HCT116 (cell line): ENCODE measurements around the gene SH3GL2. TPM values are rescaled to one million over a fixed set of nuclear protein-coding genes. Genes with fewer than 3 reads are reported as not detected.

Experiments used
- ATAC-seq: fragments of 200-7000 bp; cut with Tn5 transposase; 2 replicates; pipeline ENCODE4 v1.9.1; 2020; ENCODE audit warnings: mild to moderate bottlenecking, moderate library complexity
- BruUV-seq: library from RNA; stranded (reverse); fragments of 400-500 nt; replicated peaks from 2 replicates; lab custom pipeline; 2021; lab: Mats Ljungman, UMichigan
- CTCF ChIA-PET: fragments of 300-600 bp; sonication (Branson Sonifier 250); formaldehyde crosslinking; loops from one replicate; lab custom pipeline; 2021; ENCODE audit warnings: antibody characterized with exemption; lab: Charles Lee
- POLR2A ChIA-PET: fragments of 300-600, 350-600 bp; sonication (Branson Sonifier 250); formaldehyde crosslinking; loops from one replicate; lab custom pipeline; 2021; ENCODE audit warnings: antibody characterized with exemption; lab: Charles Lee
- RAD21 ChIA-PET, 2 experiments: fragments of 300-600 bp; sonication (Branson Sonifier 250); formaldehyde crosslinking; loops; one replicate each; lab custom pipeline; 2023; ENCODE audit warnings: low total read pairs in 2 of 2; ENCODE audit not compliant: uncharacterized antibody in 2 of 2, unreplicated experiment in 2 of 2, low non-redundant PET in 1 of 2; lab: Charles Lee
- DNase-seq: peaks from one replicate; pipeline ENCODE4 v3.0.0-alpha.2; 2010; ENCODE audit warnings: low read depth, low spot score
- H2AFZ ChIP-seq: fragments of 200-600 bp; shearing (Covaris generic), sonication (generic); 2 replicates; pipeline ENCODE4 v1.6.1; 2017; ENCODE audit warnings: low read depth, mixed run types, mixed read lengths, antibody characterized with exemption, low read length; ENCODE audit not compliant: poor library complexity, severe bottlenecking
- H3K27ac ChIP-seq: 2 replicates; pipeline ENCODE4 v1.5.1; 2012; ENCODE audit warnings: low read depth, low read length
- H3K27me3 ChIP-seq: fragments of 200-600 bp; sonication (generic); 2 replicates; pipeline ENCODE4 v1.6.1; 2016; ENCODE audit warnings: mixed run types, low read length, mixed read lengths; ENCODE audit not compliant: insufficient read depth
- H3K36me3 ChIP-seq, 2 experiments: fragments of 200-500 bp in 1 of 2; fragments of 200-600 bp in 1 of 2; sonication (Bioruptor generic) in 1 of 2; sonication (generic) in 1 of 2; 2 replicates each; pipeline versions ENCODE4 v1.5.1 to v1.6.1; 2014 to 2016; ENCODE audit warnings: low read length in 2 of 2, inconsistent platforms in 1 of 2, mixed read lengths in 1 of 2, mixed run types in 1 of 2; ENCODE audit not compliant: insufficient read depth in 2 of 2, control insufficient read depth in 1 of 2
- H3K4me1 ChIP-seq, 2 experiments: fragments of 200-600 bp in 1 of 2; sonication (generic) in 1 of 2; 2 replicates each; pipeline versions ENCODE4 v1.5.1 to v1.6.1; 2012 to 2017; ENCODE audit warnings: low read length in 2 of 2, inconsistent platforms in 1 of 2, mild to moderate bottlenecking in 1 of 2, mixed read lengths in 1 of 2, mixed run types in 1 of 2, moderate library complexity in 1 of 2; ENCODE audit not compliant: insufficient read depth in 2 of 2, control insufficient read depth in 1 of 2
- H3K4me2 ChIP-seq: fragments of 200-600 bp; sonication (generic); 2 replicates; pipeline ENCODE4 v1.6.1; 2017; ENCODE audit warnings: mixed run types, low read length, mixed read lengths
- H3K4me3 ChIP-seq, 2 experiments: fragments of 200-600 bp in 1 of 2; sonication (generic) in 1 of 2; replicated peaks in 1 of 2; 2 replicates each; pipeline ENCODE4 v1.5.1; 2011 to 2016; ENCODE audit warnings: low read length in 2 of 2, control low read depth in 1 of 2, low read depth in 1 of 2, mild to moderate bottlenecking in 1 of 2, mixed read lengths in 1 of 2, mixed run types in 1 of 2
- H3K79me2 ChIP-seq: fragments of 200-600 bp; sonication (generic); 2 replicates; pipeline ENCODE4 v1.6.1; 2017; ENCODE audit warnings: mild to moderate bottlenecking, mixed run types, low read length, moderate library complexity, mixed read lengths; ENCODE audit not compliant: insufficient read depth
- H3K9ac ChIP-seq: fragments of 200-600 bp; sonication (generic); 2 replicates; pipeline ENCODE4 v1.6.1; 2016; ENCODE audit warnings: low read length, mixed read lengths
- H3K9me2 ChIP-seq: fragments of 200-600 bp; sonication (generic), shearing (Covaris generic); 2 replicates; pipeline ENCODE4 v1.6.1; 2017; ENCODE audit warnings: mixed run types, mild to moderate bottlenecking, moderate library complexity; ENCODE audit not compliant: insufficient read depth
- H3K9me3 ChIP-seq, 2 experiments: fragments of 200-500 bp in 1 of 2; fragments of 200-600 bp in 1 of 2; sonication (Bioruptor generic) in 1 of 2; sonication (generic) in 1 of 2; 2 replicates each; pipeline ENCODE4 v1.6.1; 2014 to 2017; ENCODE audit warnings: low read length in 2 of 2, mixed read lengths in 2 of 2, inconsistent platforms in 1 of 2, low read depth in 1 of 2, mild to moderate bottlenecking in 1 of 2, mixed run types in 1 of 2, moderate library complexity in 1 of 2; ENCODE audit not compliant: control insufficient read depth in 1 of 2, insufficient read depth in 1 of 2
- H4K20me1 ChIP-seq: fragments of 200-600 bp; sonication (generic), shearing (Covaris generic); 2 replicates; pipeline ENCODE4 v1.6.1; 2017; ENCODE audit warnings: mixed run types, mild to moderate bottlenecking, moderate library complexity; ENCODE audit not compliant: insufficient read depth
- CBX3 ChIP-seq: IDR thresholded peaks from 2 replicates; pipeline ENCODE4 v1.6.1; 2012; ENCODE audit warnings: low read depth
- EGR1 ChIP-seq: IDR thresholded peaks from 2 replicates; pipeline ENCODE4 v1.6.1; 2012; ENCODE audit warnings: low read depth
- ELF1 ChIP-seq: IDR thresholded peaks from 2 replicates; pipeline ENCODE4 v1.6.1; 2012; ENCODE audit warnings: low read depth, borderline replicate concordance
- EZH2 ChIP-seq: fragments of 200-600 bp; sonication (generic); IDR thresholded peaks from 2 replicates; pipeline ENCODE4 v1.6.1; 2017; ENCODE audit warnings: antibody characterized with exemption, mixed run types
- EZH2phosphoT487 ChIP-seq: fragments of 200-600 bp; IDR thresholded peaks from 2 replicates; pipeline ENCODE4 v1.6.1; 2018; ENCODE audit warnings: antibody characterized with exemption, borderline replicate concordance
- FOSL1 ChIP-seq: IDR thresholded peaks from 2 replicates; pipeline ENCODE4 v1.6.1; 2012; ENCODE audit warnings: low read depth
- JUND ChIP-seq: IDR thresholded peaks from 2 replicates; pipeline ENCODE4 v1.6.1; 2012
- POLR2AphosphoS5 ChIP-seq: IDR thresholded peaks from 2 replicates; pipeline ENCODE4 v1.6.1; 2011; ENCODE audit warnings: mild to moderate bottlenecking, low read depth, low read length, moderate library complexity
- SIN3A ChIP-seq: IDR thresholded peaks from 2 replicates; pipeline ENCODE4 v1.6.1; 2012; ENCODE audit warnings: low read depth
- YY1 ChIP-seq: IDR thresholded peaks from 2 replicates; pipeline ENCODE4 v1.6.1; 2011; ENCODE audit warnings: low read length, low read depth, moderate library complexity, mild to moderate bottlenecking; ENCODE audit not compliant: insufficient replicate concordance; ENCODE audit errors: extremely low read depth
- ZFX ChIP-seq: fragments of 450-650 bp; IDR thresholded peaks from 2 replicates; pipeline ENCODE4 v1.6.1; 2017
- ZNF274 ChIP-seq: fragments of 200-500 bp; sonication (Bioruptor generic); IDR thresholded peaks from 2 replicates; pipeline ENCODE4 v1.6.1; 2014; ENCODE audit warnings: mild to moderate bottlenecking, low read depth, low read length, inconsistent platforms
- intact Hi-C: fragments of 100-400 bp; cut with micrococcal nuclease; formaldehyde crosslinking; loops from 2 replicates; pipeline ENCODE4 v1.10.0; 2022
- total RNA-seq: library from RNA; stranded (reverse); gene quantifications from one replicate; pipeline ENCODE4 v1.2.1, GENCODE V29; 2021; ENCODE audit not compliant: unreplicated experiment
- TF ChIP-seq, protein P1 (sequence below): IDR thresholded peaks from 2 replicates; pipeline ENCODE4 v1.6.1; 2011; ENCODE audit warnings: mild to moderate bottlenecking, low read length, moderate library complexity; ENCODE audit not compliant: insufficient replicate concordance; ENCODE audit errors: extremely low read depth
- TF ChIP-seq, protein P2 (sequence below): IDR thresholded peaks from 2 replicates; pipeline ENCODE4 v1.6.1; 2012
- TF ChIP-seq, protein P3 (sequence below): IDR thresholded peaks from 2 replicates; pipeline ENCODE4 v1.6.1; 2012

Gene SH3GL2
- total RNA-seq, 1 experiment from 2014 or later = not detected

DNA sequence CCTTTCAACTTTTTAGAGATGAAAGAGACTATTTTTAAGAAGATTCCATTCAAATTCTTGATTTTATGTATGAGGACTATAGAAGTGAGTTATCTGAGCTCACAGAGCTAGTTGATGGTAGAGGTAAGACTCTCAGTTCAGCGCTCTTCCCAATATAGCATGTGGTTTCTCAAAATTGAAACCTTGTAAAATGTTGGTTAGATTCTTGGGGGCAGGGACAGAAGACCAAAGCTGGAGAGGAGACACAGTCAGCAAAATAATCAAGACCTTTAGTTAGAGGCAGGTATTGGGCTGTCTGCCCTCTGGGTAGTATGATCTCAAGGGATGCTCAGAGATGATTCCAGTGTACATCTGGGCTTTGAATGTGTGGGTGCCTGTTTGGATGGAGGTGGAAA, 246.4 kb downstream of the SH3GL2 start:
- H3K9ac ChIP-seq = no peak overlapping the region
- no peak overlapping the region for H3K4me3 ChIP-seq
- ChIA-PET CTCF (no interaction called here), RAD21 (no interaction called here), POLR2A (no interaction called here)
- BruUV-seq = no TSS peak
- no peaks in the 10 kb centered on the region for H4K20me1 ChIP-seq
- no peaks in the 10 kb centered on the region for H3K79me2 ChIP-seq
- ATAC-seq (no peak), DNase-seq (no peak)
- H3K4me2 ChIP-seq = no peak overlapping the region
- H3K9me2 ChIP-seq = no peaks in the 10 kb centered on the region
- intact Hi-C loops = no loop called here
- TF ChIP-seq ZNF274 = no peak
- no peak for TF ChIP-seq ZFX
- TF ChIP-seq, protein P1, sequence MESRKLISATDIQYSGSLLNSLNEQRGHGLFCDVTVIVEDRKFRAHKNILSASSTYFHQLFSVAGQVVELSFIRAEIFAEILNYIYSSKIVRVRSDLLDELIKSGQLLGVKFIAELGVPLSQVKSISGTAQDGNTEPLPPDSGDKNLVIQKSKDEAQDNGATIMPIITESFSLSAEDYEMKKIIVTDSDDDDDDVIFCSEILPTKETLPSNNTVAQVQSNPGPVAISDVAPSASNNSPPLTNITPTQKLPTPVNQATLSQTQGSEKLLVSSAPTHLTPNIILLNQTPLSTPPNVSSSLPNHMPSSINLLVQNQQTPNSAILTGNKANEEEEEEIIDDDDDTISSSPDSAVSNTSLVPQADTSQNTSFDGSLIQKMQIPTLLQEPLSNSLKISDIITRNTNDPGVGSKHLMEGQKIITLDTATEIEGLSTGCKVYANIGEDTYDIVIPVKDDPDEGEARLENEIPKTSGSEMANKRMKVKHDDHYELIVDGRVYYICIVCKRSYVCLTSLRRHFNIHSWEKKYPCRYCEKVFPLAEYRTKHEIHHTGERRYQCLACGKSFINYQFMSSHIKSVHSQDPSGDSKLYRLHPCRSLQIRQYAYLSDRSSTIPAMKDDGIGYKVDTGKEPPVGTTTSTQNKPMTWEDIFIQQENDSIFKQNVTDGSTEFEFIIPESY = no peak
- TF ChIP-seq EGR1 = no peak
- TF ChIP-seq EZH2 = no peak
- TF ChIP-seq JUND = no peak
- no peak for TF ChIP-seq YY1
- 0 out of 4 replicates have a peak, but pooled peaks cover 0 to 3% of the 10 kb centered on the region in 2 experiments for H3K9me3 ChIP-seq
- H3K27ac ChIP-seq = no peak overlapping the region
- H3K27me3 ChIP-seq = no peaks in the 10 kb centered on the region
- no peaks in the 10 kb centered on the region for H3K36me3 ChIP-seq
- no peak overlapping the region for H2AFZ ChIP-seq
- no peaks in the 10 kb centered on the region for H3K4me1 ChIP-seq

DNA sequence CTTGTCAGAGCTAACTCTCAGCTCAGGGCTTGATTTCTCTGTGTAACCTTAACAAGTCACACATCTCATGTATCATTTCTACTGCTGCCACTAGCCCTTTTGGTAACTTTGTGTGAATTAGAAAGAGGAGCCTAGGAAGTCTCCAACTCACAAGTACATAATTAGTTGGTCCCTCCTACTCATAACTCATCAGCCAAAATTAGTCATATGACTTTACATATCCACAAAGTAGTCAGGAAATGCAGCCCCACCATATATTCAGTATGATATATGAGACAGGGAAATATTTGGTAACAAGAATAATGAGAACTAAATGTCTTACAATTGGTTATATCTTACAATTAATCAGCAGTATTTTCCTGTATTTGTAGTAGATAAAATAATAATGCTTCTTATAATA, 250.2 kb downstream of the SH3GL2 start:
- CTCF ChIA-PET = no interaction called here
- no peak for ATAC-seq

More for the DNA sequence above, 250.2 kb downstream of the SH3GL2 start:
- H3K4me2 ChIP-seq = no peak overlapping the region
- H3K79me2 ChIP-seq = no peaks in the 10 kb centered on the region
- 0 out of 4 replicates have a peak, but pooled peaks cover 0 to 8% of the 10 kb centered on the region in 2 experiments for H3K9me3 ChIP-seq
- DNase-seq = no peak
- no peak for TF ChIP-seq FOSL1
- TF ChIP-seq EGR1 = no peak
- TF ChIP-seq POLR2AphosphoS5 = no peak
- no peak for TF ChIP-seq ZFX
- TF ChIP-seq SIN3A = no peak
- no peak for TF ChIP-seq EZH2phosphoT487
- no peak for TF ChIP-seq ELF1
- TF ChIP-seq CBX3 = no peak
- TF ChIP-seq, protein P2, sequence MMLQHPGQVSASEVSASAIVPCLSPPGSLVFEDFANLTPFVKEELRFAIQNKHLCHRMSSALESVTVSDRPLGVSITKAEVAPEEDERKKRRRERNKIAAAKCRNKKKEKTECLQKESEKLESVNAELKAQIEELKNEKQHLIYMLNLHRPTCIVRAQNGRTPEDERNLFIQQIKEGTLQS = no peak
- TF ChIP-seq, protein P3, sequence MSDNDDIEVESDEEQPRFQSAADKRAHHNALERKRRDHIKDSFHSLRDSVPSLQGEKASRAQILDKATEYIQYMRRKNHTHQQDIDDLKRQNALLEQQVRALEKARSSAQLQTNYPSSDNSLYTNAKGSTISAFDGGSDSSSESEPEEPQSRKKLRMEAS = no peak
- no peak overlapping the region for H2AFZ ChIP-seq
- H3K36me3 ChIP-seq = no peaks in the 10 kb centered on the region
- no peaks in the 10 kb centered on the region for H4K20me1 ChIP-seq
- ChIA-PET RAD21 (no interaction called here), POLR2A (no interaction called here)
- H3K4me1 ChIP-seq = no peaks in the 10 kb centered on the region
- no peaks in the 10 kb centered on the region for H3K9me2 ChIP-seq
- H3K4me3 ChIP-seq = no peak overlapping the region
- no peak overlapping the region for H3K27ac ChIP-seq
- BruUV-seq = no TSS peak
- intact Hi-C loops = no loop called here
- H3K27me3 ChIP-seq = no peaks in the 10 kb centered on the region
- H3K9ac ChIP-seq = no peak overlapping the region
